Astrocyte of the spinal cord (primary cell): ENCODE results near the gene HS6ST3.
A peak's percentile ranks its signal among the peaks of the same experiment; 100 is the strongest.

Experiments used
- DNase-seq: peaks from one replicate; pipeline ENCODE4 v3.0.0; 2011; ENCODE audit warnings: low read depth, low spot score
- H3K4me3 ChIP-seq: 2 replicates; pipeline ENCODE4 v1.5.1; 2011; ENCODE audit warnings: low read depth, mild to moderate bottlenecking, low read length, moderate library complexity
- in situ Hi-C: cut with HindIII; loops from 2 replicates; pipeline ENCODE4 v1.10.0; 2017; ENCODE audit warnings: low sequenced_read_pairs
- TF ChIP-seq, protein P1 (sequence below): IDR thresholded peaks from 2 replicates; pipeline ENCODE4 v1.5.1; 2012; ENCODE audit warnings: low read depth, mild to moderate bottlenecking, low read length, inconsistent platforms

The HS6ST3 gene

DNA sequence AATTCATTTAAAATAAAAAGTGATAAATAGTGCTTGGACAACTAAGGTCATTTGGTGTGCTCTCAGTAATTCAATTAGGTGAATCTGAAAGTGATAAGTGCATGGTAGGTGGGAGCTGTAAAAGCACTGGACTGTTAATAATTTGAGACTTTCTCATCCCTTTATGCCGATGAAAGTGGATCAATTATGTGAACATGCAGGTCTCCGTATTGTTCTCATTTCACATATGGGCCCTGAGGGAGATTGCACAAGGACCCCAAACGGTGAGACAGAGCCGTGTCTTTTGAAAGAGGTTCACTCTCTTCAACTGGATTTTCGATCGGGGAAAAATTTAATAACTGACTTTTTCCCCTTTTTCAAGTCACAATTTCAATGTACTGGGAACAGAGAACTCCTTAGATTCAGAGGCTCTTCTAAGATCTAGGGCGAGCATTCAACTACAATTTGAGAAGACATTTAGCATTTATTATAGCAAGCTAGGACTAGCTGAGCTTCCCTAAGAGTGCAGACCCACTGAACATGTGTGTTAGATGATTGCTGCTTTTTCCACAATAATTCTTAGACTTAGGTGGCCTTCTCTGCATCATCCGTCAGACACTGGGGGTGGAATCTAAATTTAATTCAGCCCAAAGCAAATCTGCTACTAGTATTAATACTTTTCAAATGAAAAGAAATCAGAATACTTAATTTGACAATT lies 556.8 kb downstream of the HS6ST3 start:
- no peak overlapping the region for H3K4me3 ChIP-seq

DNA sequence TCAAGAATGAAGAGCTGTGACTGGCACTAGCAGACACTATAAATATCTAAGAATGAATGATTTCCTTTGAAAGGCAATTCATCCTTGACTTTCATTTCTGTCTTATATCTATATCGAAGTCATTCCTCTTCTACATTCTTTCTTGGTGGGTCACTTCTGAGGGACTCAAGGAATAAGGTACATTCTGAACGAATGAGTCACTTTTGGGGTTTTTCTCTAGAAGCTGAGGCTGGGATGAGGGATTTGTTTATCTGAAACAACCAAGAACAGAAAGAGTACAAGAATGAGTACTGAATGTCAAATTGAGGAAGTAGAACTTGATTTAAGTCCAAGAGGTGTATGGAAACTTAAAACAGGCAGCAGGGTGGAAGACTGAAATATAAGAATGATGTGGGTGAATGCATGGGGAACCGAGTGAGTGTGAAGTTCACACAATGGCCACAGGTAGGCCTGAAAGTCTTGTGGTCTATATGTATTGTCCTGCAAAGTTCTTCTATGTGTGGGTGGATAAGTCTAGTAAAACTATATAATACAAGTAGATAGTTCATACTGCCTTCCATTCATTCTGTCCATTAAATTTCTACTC lies 560.5 kb downstream of the HS6ST3 start:
- in situ Hi-C loops = no loop called here
- TF ChIP-seq, protein P1, sequence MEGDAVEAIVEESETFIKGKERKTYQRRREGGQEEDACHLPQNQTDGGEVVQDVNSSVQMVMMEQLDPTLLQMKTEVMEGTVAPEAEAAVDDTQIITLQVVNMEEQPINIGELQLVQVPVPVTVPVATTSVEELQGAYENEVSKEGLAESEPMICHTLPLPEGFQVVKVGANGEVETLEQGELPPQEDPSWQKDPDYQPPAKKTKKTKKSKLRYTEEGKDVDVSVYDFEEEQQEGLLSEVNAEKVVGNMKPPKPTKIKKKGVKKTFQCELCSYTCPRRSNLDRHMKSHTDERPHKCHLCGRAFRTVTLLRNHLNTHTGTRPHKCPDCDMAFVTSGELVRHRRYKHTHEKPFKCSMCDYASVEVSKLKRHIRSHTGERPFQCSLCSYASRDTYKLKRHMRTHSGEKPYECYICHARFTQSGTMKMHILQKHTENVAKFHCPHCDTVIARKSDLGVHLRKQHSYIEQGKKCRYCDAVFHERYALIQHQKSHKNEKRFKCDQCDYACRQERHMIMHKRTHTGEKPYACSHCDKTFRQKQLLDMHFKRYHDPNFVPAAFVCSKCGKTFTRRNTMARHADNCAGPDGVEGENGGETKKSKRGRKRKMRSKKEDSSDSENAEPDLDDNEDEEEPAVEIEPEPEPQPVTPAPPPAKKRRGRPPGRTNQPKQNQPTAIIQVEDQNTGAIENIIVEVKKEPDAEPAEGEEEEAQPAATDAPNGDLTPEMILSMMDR = no peak
- peak; percentile 90 for DNase-seq
- H3K4me3 ChIP-seq = no peak overlapping the region

More for the DNA sequence above, 556.8 kb downstream of the HS6ST3 start:
- TF ChIP-seq, protein P1 = no peak
- DNase-seq = no peak
- in situ Hi-C loops = no loop called here

DNA sequence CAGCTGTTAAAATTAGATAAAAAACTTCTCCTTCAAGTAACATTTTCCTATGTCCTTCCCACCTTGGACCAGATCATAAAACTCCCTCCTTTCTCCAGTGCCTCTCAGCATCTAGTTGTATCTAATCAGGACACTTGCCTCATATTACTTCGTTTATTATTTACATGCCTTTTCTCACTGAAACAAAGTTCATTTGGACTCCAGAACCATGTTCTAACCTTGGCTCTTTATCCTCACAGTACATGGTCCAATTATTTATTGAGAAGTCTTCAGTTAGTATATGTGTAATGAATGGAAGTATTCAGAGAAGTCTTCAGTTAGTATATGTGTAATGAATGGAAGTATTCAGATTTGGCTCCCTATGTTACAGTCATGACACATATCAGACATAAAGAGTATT lies 561.7 kb downstream of the HS6ST3 start:
- TF ChIP-seq, protein P1 = no peak
- DNase-seq = no peak
- H3K4me3 ChIP-seq = no peak overlapping the region
- in situ Hi-C loops = no loop called here

DNA sequence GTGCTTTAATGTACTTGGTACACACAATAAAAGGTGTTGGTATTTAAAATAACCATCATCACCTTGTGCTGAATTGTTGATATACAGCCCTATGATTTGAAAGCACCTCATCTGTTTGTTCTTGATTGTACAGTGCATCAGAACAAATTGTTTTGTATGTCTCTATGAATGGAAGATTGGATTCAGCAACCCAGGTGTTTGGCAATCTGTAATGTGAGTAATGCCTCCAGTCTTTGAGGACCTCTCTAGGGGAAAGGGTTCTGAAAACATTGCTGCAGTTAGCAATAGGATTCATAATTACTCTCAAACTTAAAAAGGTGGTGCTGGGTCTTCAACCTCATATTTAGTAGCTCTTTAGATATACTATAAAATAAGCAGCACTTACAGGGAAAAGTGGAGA lies 562.6 kb downstream of the HS6ST3 start:
- DNase-seq = no peak
- H3K4me3 ChIP-seq = no peak overlapping the region
- TF ChIP-seq, protein P1 = no peak
- in situ Hi-C loops = no loop called here

DNA sequence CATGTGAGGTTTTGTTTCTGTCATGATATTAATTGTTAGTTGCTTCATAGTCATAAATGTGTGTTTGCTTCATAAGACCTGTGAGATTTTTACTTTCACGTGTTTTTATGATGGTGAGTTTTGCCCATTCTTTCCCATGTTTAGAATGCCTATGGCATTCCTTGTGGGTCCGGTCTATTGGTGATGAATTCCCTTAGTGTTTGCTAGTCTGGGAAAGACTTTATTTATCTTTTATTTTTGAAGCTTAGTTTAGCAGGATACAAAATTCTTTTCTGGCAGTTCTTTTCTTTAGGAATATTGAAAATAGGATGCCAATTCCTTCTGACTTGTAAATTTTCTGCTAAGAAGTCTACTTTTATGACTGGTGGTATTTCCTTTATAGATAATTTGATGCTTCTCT lies 571.7 kb downstream of the HS6ST3 start:
- in situ Hi-C loops = no loop called here
- TF ChIP-seq, protein P1 = no peak
- no peak for DNase-seq
- H3K4me3 ChIP-seq = no peak overlapping the region

DNA sequence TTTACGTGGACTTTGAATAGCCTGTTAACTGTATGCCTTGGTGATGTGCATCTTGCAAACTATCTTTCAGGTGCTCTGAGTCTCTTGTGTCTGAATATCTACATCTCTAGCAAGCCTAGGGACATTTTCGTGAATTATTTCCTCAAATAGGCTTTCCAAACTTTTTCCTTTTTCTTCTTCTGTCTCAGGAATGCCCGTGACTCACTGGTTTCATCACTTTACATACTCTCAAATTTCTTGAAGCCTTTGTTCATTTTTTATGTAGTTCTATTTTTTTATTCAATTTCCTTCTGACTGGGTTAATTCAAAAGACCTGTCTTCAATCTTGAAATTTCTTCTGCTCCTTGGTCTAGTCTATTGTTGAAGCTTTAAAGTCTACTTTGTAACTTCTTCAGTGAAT lies 572.1 kb downstream of the HS6ST3 start:
- no peak overlapping the region for H3K4me3 ChIP-seq
- DNase-seq = no peak
- in situ Hi-C loops = no loop called here
- TF ChIP-seq, protein P1 = no peak
